GM23338 (cell line): ENCODE results near the gene HEATR5B.

Experiments used
- CREB1 ChIP-seq: fragments of 250-450 bp; sonication (Bioruptor Pico); IDR thresholded peaks from 2 replicates; pipeline ENCODE4 v1.5.0; 2020; ENCODE audit warnings: low read depth, mild to moderate bottlenecking, moderate library complexity
- EZH2 ChIP-seq: fragments of 200-600 bp; sonication (generic); IDR thresholded peaks from one replicate; pipeline ENCODE4 v1.8.0; 2017; ENCODE audit warnings: antibody characterized with exemption, mild to moderate bottlenecking, low read depth; ENCODE audit not compliant: unreplicated experiment
- EZH2phosphoT487 ChIP-seq: fragments of 200-600 bp; sonication (generic); IDR thresholded peaks from one replicate; pipeline ENCODE4 v1.8.1; 2018; ENCODE audit warnings: antibody characterized with exemption; ENCODE audit not compliant: unreplicated experiment
- JUNB ChIP-seq: IDR thresholded peaks from one replicate; pipeline ENCODE4 v1.6.1; 2016; ENCODE audit warnings: antibody characterized with exemption; ENCODE audit not compliant: unreplicated experiment
- NANOG ChIP-seq: IDR thresholded peaks from 2 replicates; pipeline ENCODE4 v1.6.1; 2016; ENCODE audit warnings: antibody characterized with exemption, borderline replicate concordance
- POLR2AphosphoS5 ChIP-seq: IDR thresholded peaks from 2 replicates; pipeline ENCODE4 v1.6.1; 2016; ENCODE audit warnings: antibody characterized with exemption, low read depth
- ZNF114 ChIP-seq: fragments of 250-450 bp; sonication (Bioruptor Pico); IDR thresholded peaks from 2 replicates; pipeline ENCODE4 v1.5.0; 2020; ENCODE audit warnings: mild to moderate bottlenecking, moderate library complexity
- ZNF331 ChIP-seq: fragments of 250-450 bp; sonication (Bioruptor Pico); IDR thresholded peaks from 2 replicates; pipeline ENCODE4 v1.5.0; 2020; ENCODE audit warnings: low read depth, mild to moderate bottlenecking, moderate library complexity
- TF ChIP-seq, protein P1 (sequence below), 2 experiments: fragments of 200-600 bp in 1 of 2; sonication (generic) in 1 of 2; conservative IDR thresholded peaks; 2 replicates each; pipeline versions ENCODE4 v1.5.1 to v1.6.1; 2016 to 2017; ENCODE audit warnings: antibody characterized with exemption in 2 of 2, low read depth in 2 of 2, mild to moderate bottlenecking in 2 of 2, moderate library complexity in 1 of 2
- TF ChIP-seq, protein P2 (sequence below): IDR thresholded peaks from one replicate; pipeline ENCODE4 v1.6.1; 2018; ENCODE audit warnings: antibody characterized with exemption; ENCODE audit not compliant: unreplicated experiment
- TF ChIP-seq, protein P3 (sequence below): IDR thresholded peaks from 2 replicates; pipeline ENCODE4 v1.6.1; 2016; ENCODE audit warnings: antibody characterized with exemption
- TF ChIP-seq, protein P4 (sequence below): fragments of 250-450 bp; sonication (Bioruptor Pico); IDR thresholded peaks from 2 replicates; pipeline ENCODE4 v1.5.0; 2020; ENCODE audit warnings: mild to moderate bottlenecking, moderate library complexity

DNA sequence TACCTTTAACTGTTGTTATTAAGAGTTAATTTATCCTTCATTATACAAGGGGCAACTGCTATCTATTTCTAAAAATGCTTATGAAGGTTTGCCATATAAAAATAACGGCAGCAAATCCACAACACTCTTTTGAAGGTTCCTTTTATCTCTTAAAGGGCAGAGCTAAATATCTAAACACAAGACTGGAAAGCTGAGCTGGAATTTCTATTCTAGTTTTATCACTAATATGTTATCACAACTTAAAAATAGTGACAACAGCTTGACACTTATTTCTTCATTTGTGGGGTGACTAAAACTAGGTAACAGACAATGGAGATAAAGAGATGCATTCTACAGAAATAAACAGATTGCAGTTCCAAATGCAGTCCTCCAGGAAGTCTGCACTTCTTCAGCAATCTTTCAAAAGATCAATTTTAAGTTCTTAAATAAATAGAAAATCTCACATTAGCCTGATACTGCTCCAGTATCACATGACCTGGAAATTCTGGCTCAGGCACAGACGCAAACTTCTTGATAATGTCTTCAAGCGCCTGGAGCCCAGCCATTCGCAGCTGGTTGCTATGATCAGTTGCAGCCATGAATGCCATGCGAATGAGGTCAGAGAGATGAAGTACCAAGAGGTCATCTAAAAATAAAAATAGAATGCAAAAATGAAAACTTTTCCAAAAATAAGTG is 63.8 kb downstream of the HEATR5B start:
- TF ChIP-seq, protein P1, sequence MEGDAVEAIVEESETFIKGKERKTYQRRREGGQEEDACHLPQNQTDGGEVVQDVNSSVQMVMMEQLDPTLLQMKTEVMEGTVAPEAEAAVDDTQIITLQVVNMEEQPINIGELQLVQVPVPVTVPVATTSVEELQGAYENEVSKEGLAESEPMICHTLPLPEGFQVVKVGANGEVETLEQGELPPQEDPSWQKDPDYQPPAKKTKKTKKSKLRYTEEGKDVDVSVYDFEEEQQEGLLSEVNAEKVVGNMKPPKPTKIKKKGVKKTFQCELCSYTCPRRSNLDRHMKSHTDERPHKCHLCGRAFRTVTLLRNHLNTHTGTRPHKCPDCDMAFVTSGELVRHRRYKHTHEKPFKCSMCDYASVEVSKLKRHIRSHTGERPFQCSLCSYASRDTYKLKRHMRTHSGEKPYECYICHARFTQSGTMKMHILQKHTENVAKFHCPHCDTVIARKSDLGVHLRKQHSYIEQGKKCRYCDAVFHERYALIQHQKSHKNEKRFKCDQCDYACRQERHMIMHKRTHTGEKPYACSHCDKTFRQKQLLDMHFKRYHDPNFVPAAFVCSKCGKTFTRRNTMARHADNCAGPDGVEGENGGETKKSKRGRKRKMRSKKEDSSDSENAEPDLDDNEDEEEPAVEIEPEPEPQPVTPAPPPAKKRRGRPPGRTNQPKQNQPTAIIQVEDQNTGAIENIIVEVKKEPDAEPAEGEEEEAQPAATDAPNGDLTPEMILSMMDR (conservative IDR thresholded peaks at IDR 0.05; ENCODE audit: low read depth in 2 of 2): no peak
- TF ChIP-seq NANOG (no peak), EZH2 (no peak), EZH2phosphoT487 (no peak), CREB1 (CRISPR knock-in tag) (no peak), POLR2AphosphoS5 (no peak), JUNB (no peak), ZNF114 (CRISPR knock-in tag) (no peak), ZNF331 (CRISPR knock-in tag) (no peak)
- TF ChIP-seq, protein P2, sequence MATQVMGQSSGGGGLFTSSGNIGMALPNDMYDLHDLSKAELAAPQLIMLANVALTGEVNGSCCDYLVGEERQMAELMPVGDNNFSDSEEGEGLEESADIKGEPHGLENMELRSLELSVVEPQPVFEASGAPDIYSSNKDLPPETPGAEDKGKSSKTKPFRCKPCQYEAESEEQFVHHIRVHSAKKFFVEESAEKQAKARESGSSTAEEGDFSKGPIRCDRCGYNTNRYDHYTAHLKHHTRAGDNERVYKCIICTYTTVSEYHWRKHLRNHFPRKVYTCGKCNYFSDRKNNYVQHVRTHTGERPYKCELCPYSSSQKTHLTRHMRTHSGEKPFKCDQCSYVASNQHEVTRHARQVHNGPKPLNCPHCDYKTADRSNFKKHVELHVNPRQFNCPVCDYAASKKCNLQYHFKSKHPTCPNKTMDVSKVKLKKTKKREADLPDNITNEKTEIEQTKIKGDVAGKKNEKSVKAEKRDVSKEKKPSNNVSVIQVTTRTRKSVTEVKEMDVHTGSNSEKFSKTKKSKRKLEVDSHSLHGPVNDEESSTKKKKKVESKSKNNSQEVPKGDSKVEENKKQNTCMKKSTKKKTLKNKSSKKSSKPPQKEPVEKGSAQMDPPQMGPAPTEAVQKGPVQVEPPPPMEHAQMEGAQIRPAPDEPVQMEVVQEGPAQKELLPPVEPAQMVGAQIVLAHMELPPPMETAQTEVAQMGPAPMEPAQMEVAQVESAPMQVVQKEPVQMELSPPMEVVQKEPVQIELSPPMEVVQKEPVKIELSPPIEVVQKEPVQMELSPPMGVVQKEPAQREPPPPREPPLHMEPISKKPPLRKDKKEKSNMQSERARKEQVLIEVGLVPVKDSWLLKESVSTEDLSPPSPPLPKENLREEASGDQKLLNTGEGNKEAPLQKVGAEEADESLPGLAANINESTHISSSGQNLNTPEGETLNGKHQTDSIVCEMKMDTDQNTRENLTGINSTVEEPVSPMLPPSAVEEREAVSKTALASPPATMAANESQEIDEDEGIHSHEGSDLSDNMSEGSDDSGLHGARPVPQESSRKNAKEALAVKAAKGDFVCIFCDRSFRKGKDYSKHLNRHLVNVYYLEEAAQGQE: no peak
- TF ChIP-seq, protein P3, sequence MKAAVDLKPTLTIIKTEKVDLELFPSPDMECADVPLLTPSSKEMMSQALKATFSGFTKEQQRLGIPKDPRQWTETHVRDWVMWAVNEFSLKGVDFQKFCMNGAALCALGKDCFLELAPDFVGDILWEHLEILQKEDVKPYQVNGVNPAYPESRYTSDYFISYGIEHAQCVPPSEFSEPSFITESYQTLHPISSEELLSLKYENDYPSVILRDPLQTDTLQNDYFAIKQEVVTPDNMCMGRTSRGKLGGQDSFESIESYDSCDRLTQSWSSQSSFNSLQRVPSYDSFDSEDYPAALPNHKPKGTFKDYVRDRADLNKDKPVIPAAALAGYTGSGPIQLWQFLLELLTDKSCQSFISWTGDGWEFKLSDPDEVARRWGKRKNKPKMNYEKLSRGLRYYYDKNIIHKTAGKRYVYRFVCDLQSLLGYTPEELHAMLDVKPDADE: no peak
- TF ChIP-seq, protein P4, sequence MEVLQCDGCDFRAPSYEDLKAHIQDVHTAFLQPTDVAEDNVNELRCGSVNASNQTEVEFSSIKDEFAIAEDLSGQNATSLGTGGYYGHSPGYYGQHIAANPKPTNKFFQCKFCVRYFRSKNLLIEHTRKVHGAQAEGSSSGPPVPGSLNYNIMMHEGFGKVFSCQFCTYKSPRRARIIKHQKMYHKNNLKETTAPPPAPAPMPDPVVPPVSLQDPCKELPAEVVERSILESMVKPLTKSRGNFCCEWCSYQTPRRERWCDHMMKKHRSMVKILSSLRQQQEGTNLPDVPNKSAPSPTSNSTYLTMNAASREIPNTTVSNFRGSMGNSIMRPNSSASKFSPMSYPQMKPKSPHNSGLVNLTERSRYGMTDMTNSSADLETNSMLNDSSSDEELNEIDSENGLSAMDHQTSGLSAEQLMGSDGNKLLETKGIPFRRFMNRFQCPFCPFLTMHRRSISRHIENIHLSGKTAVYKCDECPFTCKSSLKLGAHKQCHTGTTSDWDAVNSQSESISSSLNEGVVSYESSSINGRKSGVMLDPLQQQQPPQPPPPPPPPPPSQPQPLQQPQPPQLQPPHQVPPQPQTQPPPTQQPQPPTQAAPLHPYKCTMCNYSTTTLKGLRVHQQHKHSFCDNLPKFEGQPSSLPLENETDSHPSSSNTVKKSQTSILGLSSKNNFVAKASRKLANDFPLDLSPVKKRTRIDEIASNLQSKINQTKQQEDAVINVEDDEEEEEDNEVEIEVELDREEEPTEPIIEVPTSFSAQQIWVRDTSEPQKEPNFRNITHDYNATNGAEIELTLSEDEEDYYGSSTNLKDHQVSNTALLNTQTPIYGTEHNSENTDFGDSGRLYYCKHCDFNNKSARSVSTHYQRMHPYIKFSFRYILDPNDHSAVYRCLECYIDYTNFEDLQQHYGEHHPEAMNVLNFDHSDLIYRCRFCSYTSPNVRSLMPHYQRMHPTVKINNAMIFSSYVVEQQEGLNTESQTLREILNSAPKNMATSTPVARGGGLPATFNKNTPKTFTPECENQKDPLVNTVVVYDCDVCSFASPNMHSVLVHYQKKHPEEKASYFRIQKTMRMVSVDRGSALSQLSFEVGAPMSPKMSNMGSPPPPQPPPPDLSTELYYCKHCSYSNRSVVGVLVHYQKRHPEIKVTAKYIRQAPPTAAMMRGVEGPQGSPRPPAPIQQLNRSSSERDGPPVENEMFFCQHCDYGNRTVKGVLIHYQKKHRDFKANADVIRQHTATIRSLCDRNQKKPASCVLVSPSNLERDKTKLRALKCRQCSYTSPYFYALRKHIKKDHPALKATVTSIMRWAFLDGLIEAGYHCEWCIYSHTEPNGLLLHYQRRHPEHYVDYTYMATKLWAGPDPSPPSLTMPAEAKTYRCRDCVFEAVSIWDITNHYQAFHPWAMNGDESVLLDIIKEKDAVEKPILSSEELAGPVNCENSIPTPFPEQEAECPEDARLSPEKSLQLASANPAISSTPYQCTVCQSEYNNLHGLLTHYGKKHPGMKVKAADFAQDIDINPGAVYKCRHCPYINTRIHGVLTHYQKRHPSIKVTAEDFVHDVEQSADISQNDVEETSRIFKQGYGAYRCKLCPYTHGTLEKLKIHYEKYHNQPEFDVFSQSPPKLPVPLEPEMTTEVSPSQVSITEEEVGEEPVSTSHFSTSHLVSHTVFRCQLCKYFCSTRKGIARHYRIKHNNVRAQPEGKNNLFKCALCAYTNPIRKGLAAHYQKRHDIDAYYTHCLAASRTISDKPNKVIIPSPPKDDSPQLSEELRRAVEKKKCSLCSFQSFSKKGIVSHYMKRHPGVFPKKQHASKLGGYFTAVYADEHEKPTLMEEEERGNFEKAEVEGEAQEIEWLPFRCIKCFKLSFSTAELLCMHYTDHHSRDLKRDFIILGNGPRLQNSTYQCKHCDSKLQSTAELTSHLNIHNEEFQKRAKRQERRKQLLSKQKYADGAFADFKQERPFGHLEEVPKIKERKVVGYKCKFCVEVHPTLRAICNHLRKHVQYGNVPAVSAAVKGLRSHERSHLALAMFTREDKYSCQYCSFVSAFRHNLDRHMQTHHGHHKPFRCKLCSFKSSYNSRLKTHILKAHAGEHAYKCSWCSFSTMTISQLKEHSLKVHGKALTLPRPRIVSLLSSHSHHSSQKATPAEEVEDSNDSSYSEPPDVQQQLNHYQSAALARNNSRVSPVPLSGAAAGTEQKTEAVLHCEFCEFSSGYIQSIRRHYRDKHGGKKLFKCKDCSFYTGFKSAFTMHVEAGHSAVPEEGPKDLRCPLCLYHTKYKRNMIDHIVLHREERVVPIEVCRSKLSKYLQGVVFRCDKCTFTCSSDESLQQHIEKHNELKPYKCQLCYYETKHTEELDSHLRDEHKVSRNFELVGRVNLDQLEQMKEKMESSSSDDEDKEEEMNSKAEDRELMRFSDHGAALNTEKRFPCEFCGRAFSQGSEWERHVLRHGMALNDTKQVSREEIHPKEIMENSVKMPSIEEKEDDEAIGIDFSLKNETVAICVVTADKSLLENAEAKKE: no peak
